Stimulated activated CD4-positive, alpha-beta T cell treated with anti-CD3 and anti-CD28 coated beads, Interleukin-15, amount 100 ng/mL, for 48 hours (primary cell): ENCODE data around the gene DRAM2.
"Not testable (repeated sequence)": the region's sequence is repeated elsewhere in the genome, so short reads cannot be mapped to it uniquely, and the experiment has no call there.

Experiments used
- DNase-seq, 2 donors: peaks; one replicate each; pipeline ENCODE4 v3.0.0-alpha.2; 2020; ENCODE audit warnings: low read depth in 2 of 2

DRAM2 gene

GRCh38 chr1:111142356-111142975, 2.6 kb upstream of the DRAM2 start:
- no peak for DNase-seq

DNA sequence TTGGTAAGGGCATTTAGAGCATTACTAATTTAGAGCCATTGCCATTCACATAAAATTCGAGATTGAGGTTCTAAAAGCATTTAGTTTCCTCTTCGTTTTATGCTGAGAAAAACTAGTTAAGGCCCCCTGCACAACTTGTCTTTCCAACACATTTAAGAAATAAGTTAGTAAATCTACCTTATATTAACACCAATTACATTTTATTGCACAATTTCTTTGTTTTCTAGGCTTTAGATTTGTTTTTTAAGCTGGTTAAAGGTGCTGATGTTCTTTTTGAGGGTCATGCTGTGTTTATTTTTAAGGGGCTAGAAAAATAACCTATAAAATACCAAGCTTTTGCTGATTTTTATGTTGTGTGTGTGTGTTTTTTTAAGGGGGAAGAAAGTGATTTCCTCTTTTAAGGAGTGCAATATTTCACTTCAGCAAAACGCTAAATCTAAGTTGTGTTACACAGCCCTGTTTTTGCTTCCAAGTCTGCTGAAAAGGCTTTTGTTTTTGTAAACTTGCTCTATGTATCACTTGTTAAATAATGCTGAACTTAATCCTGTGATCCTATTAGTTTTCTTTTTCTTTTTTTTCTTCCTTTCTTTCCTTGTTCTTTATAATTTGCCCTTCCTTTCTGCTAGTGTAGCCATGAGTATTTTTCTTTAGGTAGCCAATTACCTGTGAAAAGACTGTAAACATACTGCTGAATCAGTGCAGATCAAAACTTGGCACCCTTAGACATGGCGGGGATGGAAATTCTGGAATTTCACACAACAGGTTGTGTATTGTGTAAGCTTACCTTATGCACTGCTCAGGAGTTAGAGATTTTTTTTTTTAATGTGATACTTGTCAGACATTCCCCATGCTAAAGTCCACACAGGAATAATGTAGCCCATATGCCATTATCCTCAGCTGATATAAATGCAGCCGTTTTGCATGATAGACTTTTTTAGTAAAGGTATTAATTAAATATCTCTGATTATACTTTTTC, 1.6 kb upstream of the DRAM2 start:
- no peak for DNase-seq

GRCh38 chr1:111140680-111140967, 731 bp upstream of the DRAM2 start:
- DNase-seq, result no peak

DNA sequence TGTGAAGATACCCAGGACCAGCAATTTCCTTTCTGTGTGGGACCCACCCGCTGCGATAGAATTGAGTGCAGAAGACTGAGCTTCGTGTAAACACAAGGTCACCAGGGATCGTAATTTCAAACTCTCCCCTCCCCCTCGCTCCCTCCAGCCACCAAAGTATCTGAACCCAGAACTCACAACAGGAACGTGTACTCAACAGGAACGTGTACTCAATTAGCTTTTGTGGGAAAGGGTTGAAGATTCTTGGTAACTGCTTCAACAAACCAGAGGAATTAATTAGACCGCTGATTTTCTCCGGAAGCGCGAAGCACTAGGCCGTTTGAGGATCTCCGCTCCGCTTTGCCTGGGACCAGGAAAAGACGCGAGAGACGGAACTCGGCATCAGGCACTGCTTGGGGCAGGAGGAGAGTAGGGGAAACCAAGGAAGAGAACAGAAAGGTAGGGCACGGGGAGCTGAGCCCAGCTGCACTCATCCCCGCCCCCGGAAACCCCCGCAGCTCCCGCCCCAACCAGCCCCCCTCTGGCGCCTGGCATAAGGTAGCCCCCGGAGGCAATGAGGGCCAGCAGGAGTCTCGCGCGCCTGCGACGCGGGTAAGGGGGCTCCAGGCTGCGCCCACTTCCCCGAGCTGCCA, 453 bp downstream of the DRAM2 start:
- peak; percentile 8 to 37 for DNase-seq

- no peak for DNase-seq
Observed at GRCh38 chr1:111133866-111134265, 6.0 kb downstream of the DRAM2 start.

- no peak for DNase-seq
Observed at GRCh38 chr1:111131693-111132092, 8.2 kb downstream of the DRAM2 start.

DNA sequence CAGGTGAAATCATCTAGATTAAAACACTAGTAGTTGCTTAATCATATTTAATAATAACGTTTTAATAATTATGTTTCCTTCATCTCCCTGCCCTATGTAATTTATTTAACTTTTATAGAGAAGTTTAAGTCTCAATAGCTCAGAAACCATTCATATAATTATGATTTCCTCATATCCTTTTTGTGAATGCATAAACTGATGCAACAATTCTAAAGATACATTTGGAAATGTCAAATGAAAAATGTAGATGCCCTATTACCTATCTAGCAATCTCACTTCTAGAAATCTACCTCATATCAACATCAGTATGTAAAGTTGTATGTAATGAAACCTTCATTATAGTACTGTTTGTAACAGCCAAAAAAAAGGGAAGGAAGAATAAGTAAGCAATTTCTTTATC, 10.5 kb downstream of the DRAM2 start:
- no peak for DNase-seq

GRCh38 chr1:111127923-111128643, 11.8 kb downstream of the DRAM2 start:
- no peak for DNase-seq

- no peak for DNase-seq
Observed at GRCh38 chr1:111126354-111126753, 13.5 kb downstream of the DRAM2 start.

- DNase-seq, result no peak
Observed at GRCh38 chr1:111116496-111116895, 23.4 kb downstream of the DRAM2 start.

GRCh38 chr1:111110197-111110899, 29.5 kb downstream of the DRAM2 start:
- no peak for DNase-seq

GRCh38 chr1:111104981-111105380, 34.9 kb downstream of the DRAM2 start:
- no peak for DNase-seq

DNA sequence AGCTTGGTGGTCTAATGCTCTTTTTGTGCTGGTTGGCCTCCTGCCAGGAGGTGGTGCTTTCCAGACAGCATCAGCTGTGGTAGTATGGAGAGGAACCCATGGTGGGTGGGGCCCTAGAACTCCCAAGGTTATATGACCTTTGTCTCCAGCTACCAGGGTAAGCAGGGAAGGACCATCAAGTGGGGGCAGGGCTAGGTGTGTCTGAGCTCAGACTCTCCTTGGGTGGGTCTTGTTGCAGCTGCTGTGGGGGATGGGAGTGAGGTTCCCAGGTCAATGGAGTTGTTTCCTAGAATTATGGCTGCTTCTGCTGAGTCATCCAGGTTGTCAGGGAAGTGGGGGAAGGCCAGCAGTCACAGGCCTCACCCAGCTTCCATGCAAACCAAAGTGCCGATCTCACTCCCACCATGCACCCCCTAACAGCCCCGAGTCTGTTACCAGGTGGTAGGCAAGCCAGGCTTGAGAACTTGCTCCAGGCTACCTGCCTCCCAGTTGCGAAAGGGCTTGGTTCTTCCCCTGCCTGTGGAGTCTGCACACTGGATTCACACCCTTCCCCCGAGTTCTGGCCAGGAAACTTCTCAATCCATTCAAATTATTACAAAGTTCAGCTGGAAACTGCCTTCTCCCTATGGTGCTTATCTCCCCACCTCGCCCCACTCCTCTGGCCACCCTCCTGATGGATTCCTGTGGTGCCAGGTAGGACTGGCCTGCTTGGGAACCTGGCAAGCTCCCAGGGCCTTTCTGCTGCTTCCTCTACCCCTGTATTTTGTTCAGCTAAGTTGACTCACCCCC, 37.8 kb downstream of the DRAM2 start:
- DNase-seq, result no peak

DNA sequence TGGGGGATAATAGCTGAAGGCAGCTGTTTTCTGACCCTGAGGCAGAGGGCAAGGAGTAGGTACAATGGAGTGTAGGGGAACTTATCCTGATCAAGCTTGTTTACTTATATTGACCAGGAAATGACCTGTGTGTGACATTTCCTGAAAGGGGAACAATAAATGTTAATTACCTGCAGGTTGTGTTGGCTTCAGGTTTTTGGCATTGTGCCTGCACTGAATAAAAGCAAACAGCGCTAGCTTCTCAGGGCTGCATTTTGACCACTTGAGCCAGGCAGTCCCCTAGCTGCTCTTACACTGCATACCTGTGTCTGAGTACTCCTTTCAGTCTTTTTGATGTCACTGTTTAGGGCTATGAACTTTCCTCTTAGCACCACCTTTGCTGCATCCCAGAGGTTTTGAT, 40.6 kb downstream of the DRAM2 start:
- DNase-seq, result no peak

DNA sequence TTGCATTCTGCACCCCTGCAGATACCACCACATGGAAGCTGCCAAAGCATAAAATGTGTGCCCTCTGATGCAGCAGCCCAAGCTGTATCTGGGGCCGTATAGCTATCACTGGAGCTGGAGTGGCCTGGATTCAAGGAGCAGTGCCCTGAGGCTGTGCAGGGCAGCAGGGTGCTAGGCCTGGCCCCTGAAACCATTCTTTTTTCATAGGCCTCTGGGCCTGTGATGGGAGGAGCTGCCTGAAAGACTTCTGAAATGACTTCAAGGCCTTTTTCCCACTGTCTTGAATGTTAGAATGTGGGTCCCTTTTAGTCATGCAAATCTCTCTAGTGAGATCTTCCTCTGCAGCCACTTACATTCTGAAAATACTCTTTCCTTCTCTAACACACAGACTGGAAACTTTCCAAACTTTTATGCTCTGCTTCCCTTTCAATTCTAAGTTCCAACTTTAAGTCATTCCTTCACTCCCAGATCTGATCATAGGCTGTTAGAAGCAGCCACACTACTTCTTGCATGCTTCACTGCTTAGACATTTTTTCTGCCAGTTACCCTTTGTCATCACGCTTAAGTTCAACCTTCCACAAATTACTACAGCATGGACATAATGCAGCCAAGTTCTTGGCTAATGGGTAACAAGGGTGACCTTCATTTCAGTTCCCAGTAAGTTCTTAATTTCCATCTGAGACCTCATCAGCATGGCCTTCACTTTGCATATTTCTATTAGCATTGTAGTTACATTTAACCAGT, 42.4 kb downstream of the DRAM2 start:
- DNase-seq, result no peak

DNA sequence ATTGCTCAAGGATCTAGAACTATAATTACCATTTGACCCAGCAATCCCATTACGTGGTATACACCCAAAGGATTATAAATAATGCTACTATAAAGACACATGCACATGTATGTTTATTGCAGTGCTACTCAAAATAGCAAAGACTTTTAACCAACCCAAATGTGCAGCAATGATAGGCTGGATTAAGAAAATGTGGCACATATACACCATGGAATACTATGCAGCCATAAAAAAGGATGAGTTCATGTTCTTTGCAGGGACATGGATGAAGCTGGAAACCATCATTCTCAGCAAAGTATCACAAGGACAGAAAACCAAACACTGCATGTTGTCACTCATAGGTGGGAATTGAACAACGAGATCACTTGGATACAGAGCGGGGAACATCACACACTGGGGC, 44.5 kb downstream of the DRAM2 start:
- DNase-seq, result not testable (repeated sequence)

DNA sequence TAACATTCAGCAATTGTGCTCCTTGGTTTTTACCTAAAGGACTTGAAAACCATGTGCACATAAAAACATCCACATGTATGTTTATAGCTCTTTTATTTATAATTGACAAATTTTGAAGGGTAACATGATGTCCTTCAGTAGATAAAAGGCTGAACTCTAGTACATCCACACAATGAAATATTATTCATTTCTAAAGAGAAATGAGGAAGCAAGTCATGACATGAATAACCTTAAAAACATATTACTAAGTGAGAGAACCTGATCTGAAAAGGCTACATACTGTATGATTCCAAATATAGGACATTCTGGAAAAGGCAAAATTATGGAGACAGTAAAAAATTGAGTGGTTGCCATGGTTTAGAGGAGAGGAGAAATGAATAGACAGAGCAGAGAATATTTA, 50.3 kb downstream of the DRAM2 start:
- no peak for DNase-seq

DNA sequence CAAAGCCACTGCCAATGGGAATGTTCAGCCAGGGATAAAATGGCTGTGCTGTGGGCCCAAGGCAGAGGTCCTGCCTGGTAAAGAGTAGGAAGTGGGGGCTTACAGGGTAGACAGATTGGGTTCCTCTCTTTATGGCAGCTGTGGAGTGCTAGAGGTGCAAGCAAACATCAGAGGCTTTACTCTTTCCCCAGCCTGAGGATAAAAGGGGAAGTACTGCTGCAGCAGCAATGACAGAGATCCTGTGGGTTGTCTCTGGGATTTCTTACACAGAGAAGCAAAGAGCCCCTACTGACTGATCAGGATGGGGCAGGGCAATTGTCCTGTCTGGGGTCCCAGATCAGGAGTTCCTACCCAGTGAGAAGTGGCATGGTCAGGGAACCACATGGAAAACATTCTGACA, 54.2 kb downstream of the DRAM2 start:
- no peak for DNase-seq

- no peak for DNase-seq
Observed at GRCh38 chr1:111084999-111085398, 54.9 kb downstream of the DRAM2 start.
